ENCODE data around the gene MCF2L.

Gene MCF2L

GRCh38 chr13:113060557-113061270 is 91.7 kb downstream of the MCF2L start:
- Histone ChIP-seq H3K4ac (ENCODE audit: low read length) (no peak overlapping the region), H3K18ac (ENCODE audit: low read length) (no peak overlapping the region), H3K79me1 (ENCODE audit: low read depth, low read length) (no peaks in the 10 kb centered on the region), H3K4me1 (ENCODE audit: control insufficient read depth in 2 of 2, insufficient read depth in 1 of 2, low read depth in 1 of 2, low read length in 2 of 2) (peaks cover under 1 to 4% of the 10 kb centered on the region in 2 donors), H3K9me3 (replicated peaks in 1 of 2; ENCODE audit: control insufficient read depth in 2 of 2, insufficient read depth in 1 of 2, low read depth in 1 of 2, low read length in 2 of 2) (peaks cover 8 to 17% of the 10 kb centered on the region in 2 donors), H2BK5ac (ENCODE audit: low read length) (no peak overlapping the region), H3K36me3 (replicated peaks in 1 of 2; ENCODE audit: control insufficient read depth in 2 of 2, insufficient read depth in 2 of 2, low read length in 2 of 2) (peaks cover 12 to 14% of the 10 kb centered on the region in 2 donors), H3K14ac (ENCODE audit: low read length) (no peak overlapping the region), H3K27me3 (ENCODE audit: control insufficient read depth in 3 of 3, insufficient read depth in 3 of 3, low read depth in 1 of 3, low read length in 3 of 3) (no peaks in the 10 kb centered on the region), H2BK12ac (ENCODE audit: low read length) (no peak overlapping the region), H3K4me3 (ENCODE audit: low read length in 2 of 2) (no peak overlapping the region), H4K91ac (ENCODE audit: low read depth, low read length, poor library complexity) (no peak overlapping the region), H2AFZ (ENCODE audit: low read length) (no peak overlapping the region), H4K8ac (ENCODE audit: low read depth, low read length) (no peak overlapping the region), H2AK5ac (ENCODE audit: low read depth, low read length) (no peak overlapping the region), H3K27ac (replicated peaks; ENCODE audit: low read length) (no peak overlapping the region), H3K23ac (ENCODE audit: low read depth, low read length, poor library complexity) (no peak overlapping the region), H2BK120ac (ENCODE audit: low read depth, low read length) (no peak overlapping the region), H3K4me2 (ENCODE audit: insufficient read depth, low read length, poor library complexity, severe bottlenecking) (no peak overlapping the region), H2BK15ac (ENCODE audit: low read length) (no peak overlapping the region), H3K9ac (ENCODE audit: low read depth, low read length, poor library complexity) (no peak overlapping the region)
- DNase-seq (ENCODE audit: low spot score): no peak
- WGBS, 2 donors (ENCODE audit: extremely low coverage in 2 of 2, insufficient read length in 2 of 2, insufficient replicate concordance in 1 of 2): no CpG with 5 or more reads among the region's 34 CpGs

GRCh38 chr13:113061271-113061625 is 92.2 kb downstream of the MCF2L start:
- Histone ChIP-seq H3K27ac (replicated peaks; ENCODE audit: low read length) (no peak overlapping the region), H3K36me3 (replicated peaks in 1 of 2; ENCODE audit: control insufficient read depth in 2 of 2, insufficient read depth in 2 of 2, low read length in 2 of 2) (peaks cover 14 to 15% of the 10 kb centered on the region in 2 donors), H2BK5ac (ENCODE audit: low read length) (no peak overlapping the region), H4K8ac (ENCODE audit: low read depth, low read length) (no peak overlapping the region), H3K9ac (ENCODE audit: low read depth, low read length, poor library complexity) (no peak overlapping the region), H2BK12ac (ENCODE audit: low read length) (no peak overlapping the region), H3K4me3 (ENCODE audit: low read length in 2 of 2) (no peak overlapping the region), H2AK5ac (ENCODE audit: low read depth, low read length) (no peak overlapping the region), H3K79me1 (ENCODE audit: low read depth, low read length) (no peaks in the 10 kb centered on the region), H3K14ac (ENCODE audit: low read length) (no peak overlapping the region), H2BK15ac (ENCODE audit: low read length) (no peak overlapping the region), H3K4me2 (ENCODE audit: insufficient read depth, low read length, poor library complexity, severe bottlenecking) (no peak overlapping the region), H2BK120ac (ENCODE audit: low read depth, low read length) (no peak overlapping the region), H4K91ac (ENCODE audit: low read depth, low read length, poor library complexity) (no peak overlapping the region), H3K9me3 (replicated peaks in 1 of 2; ENCODE audit: control insufficient read depth in 2 of 2, insufficient read depth in 1 of 2, low read depth in 1 of 2, low read length in 2 of 2) (peaks cover 8 to 17% of the 10 kb centered on the region in 2 donors), H3K27me3 (ENCODE audit: control insufficient read depth in 3 of 3, insufficient read depth in 3 of 3, low read depth in 1 of 3, low read length in 3 of 3) (no peaks in the 10 kb centered on the region), H3K4me1 (ENCODE audit: control insufficient read depth in 2 of 2, insufficient read depth in 1 of 2, low read depth in 1 of 2, low read length in 2 of 2) (peaks cover 0 to 2% of the 10 kb centered on the region in 2 donors), H3K23ac (ENCODE audit: low read depth, low read length, poor library complexity) (no peak overlapping the region), H3K4ac (ENCODE audit: low read length) (no peak overlapping the region), H3K18ac (ENCODE audit: low read length) (no peak overlapping the region), H2AFZ (ENCODE audit: low read length) (no peak overlapping the region)
- WGBS, 2 donors (ENCODE audit: extremely low coverage in 2 of 2, insufficient read length in 2 of 2, insufficient replicate concordance in 1 of 2): no CpG with 5 or more reads among the region's 9 CpGs
- no peak for DNase-seq (ENCODE audit: low spot score)

GRCh38 chr13:113061796-113062425 is 92.9 kb downstream of the MCF2L start:
- H3K14ac ChIP-seq (ENCODE audit: low read length): no peak overlapping the region
- H3K79me1 ChIP-seq (ENCODE audit: low read depth, low read length): no peaks in the 10 kb centered on the region
- DNase-seq (ENCODE audit: low spot score): no peak
- no CpG with 5 or more reads among the region's 14 CpGs for WGBS, 2 donors (ENCODE audit: extremely low coverage in 2 of 2, insufficient read length in 2 of 2, insufficient replicate concordance in 1 of 2)
- no peak overlapping the region for H3K18ac ChIP-seq (ENCODE audit: low read length)
- H3K4me2 ChIP-seq (ENCODE audit: insufficient read depth, low read length, poor library complexity, severe bottlenecking): no peak overlapping the region
- no peak overlapping the region for H2AFZ ChIP-seq (ENCODE audit: low read length)
- H2BK5ac ChIP-seq (ENCODE audit: low read length): no peak overlapping the region
- H2BK12ac ChIP-seq (ENCODE audit: low read length): peak overlapping the region; percentile 90
- no peak overlapping the region for H3K4me3 ChIP-seq (ENCODE audit: low read length in 2 of 2)
- no peak overlapping the region for H3K4ac ChIP-seq (ENCODE audit: low read length)
- no peak overlapping the region for H3K27ac ChIP-seq (replicated peaks; ENCODE audit: low read length)
- H4K91ac ChIP-seq (ENCODE audit: low read depth, low read length, poor library complexity): no peak overlapping the region
- no peak overlapping the region for H2BK120ac ChIP-seq (ENCODE audit: low read depth, low read length)
- peak overlapping the region; percentile 55 for H3K23ac ChIP-seq (ENCODE audit: low read depth, low read length, poor library complexity)
- H3K9me3 ChIP-seq (replicated peaks in 1 of 2; ENCODE audit: control insufficient read depth in 2 of 2, insufficient read depth in 1 of 2, low read depth in 1 of 2, low read length in 2 of 2): peaks cover 8 to 16% of the 10 kb centered on the region in 2 donors
- peaks cover 0 to 2% of the 10 kb centered on the region in 2 donors for H3K4me1 ChIP-seq (ENCODE audit: control insufficient read depth in 2 of 2, insufficient read depth in 1 of 2, low read depth in 1 of 2, low read length in 2 of 2)
- no peak overlapping the region for H3K9ac ChIP-seq (ENCODE audit: low read depth, low read length, poor library complexity)
- no peak overlapping the region for H2AK5ac ChIP-seq (ENCODE audit: low read depth, low read length)
- peaks cover 15 to 17% of the 10 kb centered on the region in 2 donors for H3K36me3 ChIP-seq (replicated peaks in 1 of 2; ENCODE audit: control insufficient read depth in 2 of 2, insufficient read depth in 2 of 2, low read length in 2 of 2)
- no peaks in the 10 kb centered on the region for H3K27me3 ChIP-seq (ENCODE audit: control insufficient read depth in 3 of 3, insufficient read depth in 3 of 3, low read depth in 1 of 3, low read length in 3 of 3)
- H2BK15ac ChIP-seq (ENCODE audit: low read length): no peak overlapping the region
- no peak overlapping the region for H4K8ac ChIP-seq (ENCODE audit: low read depth, low read length)

- H3K27ac ChIP-seq (replicated peaks; ENCODE audit: low read length): no peak overlapping the region
- no peak overlapping the region for H3K9ac ChIP-seq (ENCODE audit: low read depth, low read length, poor library complexity)
- H2BK5ac ChIP-seq (ENCODE audit: low read length): no peak overlapping the region
- H3K4me2 ChIP-seq (ENCODE audit: insufficient read depth, low read length, poor library complexity, severe bottlenecking): no peak overlapping the region
- H2AK5ac ChIP-seq (ENCODE audit: low read depth, low read length): no peak overlapping the region
- H4K91ac ChIP-seq (ENCODE audit: low read depth, low read length, poor library complexity): no peak overlapping the region
- peaks cover 0 to 2% of the 10 kb centered on the region in 2 donors for H3K4me1 ChIP-seq (ENCODE audit: control insufficient read depth in 2 of 2, insufficient read depth in 1 of 2, low read depth in 1 of 2, low read length in 2 of 2)
- H3K18ac ChIP-seq (ENCODE audit: low read length): no peak overlapping the region
- H3K4me3 ChIP-seq (ENCODE audit: low read length in 2 of 2): no peak overlapping the region
- H2AFZ ChIP-seq (ENCODE audit: low read length): no peak overlapping the region
- no peak overlapping the region for H2BK120ac ChIP-seq (ENCODE audit: low read depth, low read length)
- H3K79me1 ChIP-seq (ENCODE audit: low read depth, low read length): no peaks in the 10 kb centered on the region
- H3K27me3 ChIP-seq (ENCODE audit: control insufficient read depth in 3 of 3, insufficient read depth in 3 of 3, low read depth in 1 of 3, low read length in 3 of 3): no peaks in the 10 kb centered on the region
- H3K14ac ChIP-seq (ENCODE audit: low read length): no peak overlapping the region
- no peak overlapping the region for H3K4ac ChIP-seq (ENCODE audit: low read length)
- H3K23ac ChIP-seq (ENCODE audit: low read depth, low read length, poor library complexity): peak overlapping the region; percentile 5
- H3K9me3 ChIP-seq (replicated peaks in 1 of 2; ENCODE audit: control insufficient read depth in 2 of 2, insufficient read depth in 1 of 2, low read depth in 1 of 2, low read length in 2 of 2): peaks cover 4 to 8% of the 10 kb centered on the region in 2 donors
- no peak overlapping the region for H2BK15ac ChIP-seq (ENCODE audit: low read length)
- no peak for DNase-seq (ENCODE audit: low spot score)
- H3K36me3 ChIP-seq (replicated peaks in 1 of 2; ENCODE audit: control insufficient read depth in 2 of 2, insufficient read depth in 2 of 2, low read length in 2 of 2): peaks cover 15 to 17% of the 10 kb centered on the region in 2 donors
- no peak overlapping the region for H4K8ac ChIP-seq (ENCODE audit: low read depth, low read length)
- H2BK12ac ChIP-seq (ENCODE audit: low read length): no peak overlapping the region
- no CpG with 5 or more reads among the region's 14 CpGs for WGBS, 2 donors (ENCODE audit: extremely low coverage in 2 of 2, insufficient read length in 2 of 2, insufficient replicate concordance in 1 of 2)
These were observed 93.7 kb downstream of the MCF2L start for GRCh38 chr13:113062691-113063090.

Measured in neuronal stem cell (in vitro differentiated cells).